Measurements from ENCODE around the gene KRT1. TPM values are rescaled to one million over a fixed set of nuclear protein-coding genes. Genes with fewer than 3 reads are reported as not detected.

Gene KRT1
- total and polyA plus RNA-seq, 7 donors = not detected

DNA sequence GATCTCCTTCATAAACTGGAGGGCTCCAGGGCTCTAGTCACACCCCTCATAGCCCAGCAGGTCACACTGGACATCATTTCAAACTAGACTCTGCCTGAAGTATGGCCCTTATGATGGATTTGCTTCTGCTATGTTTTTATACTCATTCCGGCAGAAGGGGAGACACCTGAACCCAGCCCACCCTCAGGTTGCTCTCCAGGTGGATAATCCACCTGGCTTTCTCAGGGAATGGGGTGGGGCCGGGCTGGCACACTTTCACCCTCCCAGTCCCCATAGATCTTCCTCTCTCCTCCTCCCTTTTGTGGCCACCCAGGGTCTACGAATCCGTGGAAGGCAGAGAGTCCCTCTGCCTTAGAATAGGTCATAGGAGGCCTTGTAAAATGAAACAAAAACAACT, 52.1 kb downstream of the KRT1 start:
- intact Hi-C loops (cut with DNase I) = no loop called here
- no peak overlapping the region for H3K4me3 ChIP-seq
- no peak overlapping the region for H3K27ac ChIP-seq
- WGBS, 2 donors = 81 to 82% methylated on average over 4 of the region's 4 CpGs
- no peak for DNase-seq
- H3K9me3 ChIP-seq = no peaks in the 10 kb centered on the region
- H3K27me3 ChIP-seq = no peaks in the 10 kb centered on the region
- TF ChIP-seq POLR2AphosphoS5 (IDR thresholded peaks at IDR 0.05) = no peak
- no peak for TF ChIP-seq EP300 (IDR thresholded peaks at IDR 0.05)
- no peak for TF ChIP-seq POLR2A (IDR thresholded peaks at IDR 0.05)
- TF ChIP-seq, protein P1, sequence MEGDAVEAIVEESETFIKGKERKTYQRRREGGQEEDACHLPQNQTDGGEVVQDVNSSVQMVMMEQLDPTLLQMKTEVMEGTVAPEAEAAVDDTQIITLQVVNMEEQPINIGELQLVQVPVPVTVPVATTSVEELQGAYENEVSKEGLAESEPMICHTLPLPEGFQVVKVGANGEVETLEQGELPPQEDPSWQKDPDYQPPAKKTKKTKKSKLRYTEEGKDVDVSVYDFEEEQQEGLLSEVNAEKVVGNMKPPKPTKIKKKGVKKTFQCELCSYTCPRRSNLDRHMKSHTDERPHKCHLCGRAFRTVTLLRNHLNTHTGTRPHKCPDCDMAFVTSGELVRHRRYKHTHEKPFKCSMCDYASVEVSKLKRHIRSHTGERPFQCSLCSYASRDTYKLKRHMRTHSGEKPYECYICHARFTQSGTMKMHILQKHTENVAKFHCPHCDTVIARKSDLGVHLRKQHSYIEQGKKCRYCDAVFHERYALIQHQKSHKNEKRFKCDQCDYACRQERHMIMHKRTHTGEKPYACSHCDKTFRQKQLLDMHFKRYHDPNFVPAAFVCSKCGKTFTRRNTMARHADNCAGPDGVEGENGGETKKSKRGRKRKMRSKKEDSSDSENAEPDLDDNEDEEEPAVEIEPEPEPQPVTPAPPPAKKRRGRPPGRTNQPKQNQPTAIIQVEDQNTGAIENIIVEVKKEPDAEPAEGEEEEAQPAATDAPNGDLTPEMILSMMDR (IDR thresholded peaks at IDR 0.05) = no peak
- H3K4me1 ChIP-seq = peaks cover 0 to 7% (median 0%) of the 10 kb centered on the region in 4 donors
- H3K36me3 ChIP-seq = no peaks in the 10 kb centered on the region

DNA sequence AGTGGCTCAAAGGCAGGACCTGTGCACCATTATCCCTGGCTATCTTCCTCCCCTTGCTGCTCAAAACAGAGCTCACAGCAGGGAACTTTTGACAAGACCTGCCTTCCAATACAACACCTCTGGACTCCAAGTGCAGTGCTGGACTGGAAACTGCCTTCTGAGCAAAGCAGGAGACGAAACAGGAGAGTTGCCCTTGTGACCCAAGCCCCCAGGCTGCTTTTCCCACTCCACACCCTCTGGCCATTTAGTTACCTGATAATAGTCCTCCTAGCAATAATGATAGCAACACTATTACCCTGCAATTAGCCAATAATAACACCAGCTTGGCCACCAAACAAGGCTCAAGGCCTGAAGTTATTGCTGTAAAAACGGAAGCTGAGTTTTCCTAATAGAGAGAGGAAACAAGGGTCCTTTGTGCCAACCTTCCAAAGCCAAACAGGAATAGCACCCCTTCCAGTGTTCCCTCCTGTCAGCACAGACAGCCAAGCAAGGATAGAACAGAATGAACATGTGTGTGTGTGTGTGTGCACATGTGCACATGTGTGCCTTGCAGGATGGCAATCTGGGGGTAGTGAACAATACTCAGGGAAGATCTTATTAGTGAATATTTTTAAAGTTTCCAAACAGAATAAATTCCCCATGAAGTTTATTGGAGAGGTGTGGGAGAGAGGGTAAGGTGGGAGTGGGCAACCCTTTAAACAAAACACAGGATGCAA, 52.7 kb downstream of the KRT1 start:
- Histone ChIP-seq H3K36me3 (no peaks in the 10 kb centered on the region), H3K4me1 (peaks cover 0 to 4% (median 0%) of the 10 kb centered on the region in 4 donors), H3K9me3 (no peaks in the 10 kb centered on the region), H3K27ac (no peak overlapping the region), H3K27me3 (no peaks in the 10 kb centered on the region), H3K4me3 (no peak overlapping the region)
- 59 to 74% methylated on average over 2 of the region's 2 CpGs for WGBS, 2 donors
- no peak for DNase-seq
- TF ChIP-seq POLR2AphosphoS5 (IDR thresholded peaks at IDR 0.05) (no peak), POLR2A (IDR thresholded peaks at IDR 0.05) (no peak), EP300 (IDR thresholded peaks at IDR 0.05) (no peak)
- TF ChIP-seq, protein P1 (IDR thresholded peaks at IDR 0.05) = no peak
- intact Hi-C loops (cut with DNase I) = no loop called here

Other genes with a start within 250 kb of the KRT1 start
- gene KRT75, start 246.0 kb downstream of the KRT1 start, total RNA-seq = not detected
- under 1 TPM in 1 of 3 donors, not detected in 2; 0.04 TPM for gene KRT75, start 246.0 kb downstream of the KRT1 start, polyA plus RNA-seq
- not detected for gene KRT6B, start 228.3 kb downstream of the KRT1 start, total RNA-seq
- under 1 TPM in 2 of 3 donors, not detected in 1; 0.60 to 0.61 TPM for gene KRT6B, start 228.3 kb downstream of the KRT1 start, polyA plus RNA-seq
- not detected for gene KRT6C, start 206.6 kb downstream of the KRT1 start, total RNA-seq
- gene KRT6C, start 206.6 kb downstream of the KRT1 start, polyA plus RNA-seq = under 1 TPM in 1 of 3 donors, not detected in 2; 0.60 TPM
- gene KRT6A, start 187.2 kb downstream of the KRT1 start, total RNA-seq = not detected
- gene KRT6A, start 187.2 kb downstream of the KRT1 start, polyA plus RNA-seq = 1 to 10 TPM in 1 of 3 donors, under 1 TPM in 1, not detected in 1; 0.19 to 6.0 TPM
- under 1 TPM in 1 of 4 donors, not detected in 3; 0.36 TPM for gene KRT5, start 160.0 kb downstream of the KRT1 start, total RNA-seq
- gene KRT5, start 160.0 kb downstream of the KRT1 start, polyA plus RNA-seq = 1 to 10 TPM in 2 of 3 donors, not detected in 1; 1.1 to 7.8 TPM
- not detected for gene KRT71, start 127.3 kb downstream of the KRT1 start, total RNA-seq
- gene KRT71, start 127.3 kb downstream of the KRT1 start, polyA plus RNA-seq = not detected
- not detected for gene KRT74, start 106.6 kb downstream of the KRT1 start, total RNA-seq
- not detected for gene KRT74, start 106.6 kb downstream of the KRT1 start, polyA plus RNA-seq
- gene KRT72, start 78.9 kb downstream of the KRT1 start, total RNA-seq = not detected
- gene KRT72, start 78.9 kb downstream of the KRT1 start, polyA plus RNA-seq = under 1 TPM in 1 of 3 donors, not detected in 2; 0.79 TPM
- not detected for gene KRT73, start 61.8 kb downstream of the KRT1 start, total RNA-seq
- gene KRT73, start 61.8 kb downstream of the KRT1 start, polyA plus RNA-seq = under 1 TPM in 1 of 3 donors, not detected in 2; 0.73 TPM
- gene KRT2, start 28.2 kb downstream of the KRT1 start, total RNA-seq = not detected
- gene KRT2, start 28.2 kb downstream of the KRT1 start, polyA plus RNA-seq = under 1 TPM in 1 of 3 donors, not detected in 2; 0.38 TPM
- not detected for gene KRT77, start 23.1 kb upstream of the KRT1 start, total RNA-seq
- gene KRT77, start 23.1 kb upstream of the KRT1 start, polyA plus RNA-seq = under 1 TPM in 1 of 3 donors, not detected in 2; 0.01 TPM
- gene KRT76, start 96.9 kb upstream of the KRT1 start, total RNA-seq = not detected
- gene KRT76, start 96.9 kb upstream of the KRT1 start, polyA plus RNA-seq = not detected
- not detected for gene KRT3, start 115.7 kb upstream of the KRT1 start, total RNA-seq
- gene KRT3, start 115.7 kb upstream of the KRT1 start, polyA plus RNA-seq = not detected
- gene KRT4, start 133.7 kb upstream of the KRT1 start, total RNA-seq = not detected
- gene KRT4, start 133.7 kb upstream of the KRT1 start, polyA plus RNA-seq = 10 to 100 TPM in 1 of 3 donors, under 1 TPM in 1, not detected in 1; 0.86 to 18.6 TPM
- gene KRT79, start 153.9 kb upstream of the KRT1 start, total RNA-seq = not detected
- under 1 TPM in 1 of 3 donors, not detected in 2; 0.16 TPM for gene KRT79, start 153.9 kb upstream of the KRT1 start, polyA plus RNA-seq
- gene KRT78, start 168.6 kb upstream of the KRT1 start, total RNA-seq = not detected
- 1 to 10 TPM in 1 of 3 donors, under 1 TPM in 1, not detected in 1; 0.20 to 5.4 TPM for gene KRT78, start 168.6 kb upstream of the KRT1 start, polyA plus RNA-seq
- 10 to 100 TPM; 20.6 to 63.1 (median 35.5) TPM for gene KRT8, start 224.7 kb upstream of the KRT1 start, total RNA-seq
- gene KRT8, start 224.7 kb upstream of the KRT1 start, polyA plus RNA-seq = 1,000 to 10,000 TPM; 3,181 to 3,526 (median 3,402) TPM